Tibial nerve (tissue), 4 donors: ENCODE results near the gene CCBE1. TPM values are rescaled to one million over a fixed set of nuclear protein-coding genes. Genes with fewer than 3 reads are reported as not detected.
"Not testable (repeated sequence)": the region's sequence is repeated elsewhere in the genome, so short reads cannot be mapped to it uniquely, and the experiment has no call there.

Experiments used
- DNase-seq, 2 donors: peaks; one replicate each; pipeline ENCODE4 v3.0.0-alpha.2; 2019; ENCODE audit warnings: low spot score in 2 of 2
- H3K27ac ChIP-seq, 4 donors: fragments of 200-600 bp; sonication (generic) in 3 of 4; one replicate each; pipeline ENCODE4 v1.5.1; 2017 to 2019; ENCODE audit warnings: mild to moderate bottlenecking in 1 of 4
- H3K27me3 ChIP-seq, 2 donors: fragments of 200-600 bp; sonication (generic) in 1 of 2; one replicate each; pipeline versions ENCODE4 v1.5.1 to v1.6.0; 2017 to 2019
- H3K36me3 ChIP-seq, 3 donors: fragments of 200-600 bp; sonication (generic); one replicate each; pipeline ENCODE4 v1.5.1; 2018 to 2019
- H3K4me1 ChIP-seq, 4 donors: fragments of 200-600 bp; sonication (generic) in 3 of 4; one replicate each; pipeline ENCODE4 v1.5.1; 2017 to 2019
- H3K4me3 ChIP-seq, 4 donors: fragments of 200-600 bp; sonication (generic) in 3 of 4; one replicate each; pipeline ENCODE4 v1.5.1; 2017 to 2019; ENCODE audit warnings: mild to moderate bottlenecking in 1 of 4, moderate library complexity in 1 of 4
- H3K9me3 ChIP-seq, 4 donors: fragments of 200-600 bp; sonication (generic) in 3 of 4; one replicate each; pipeline ENCODE4 v1.5.1; 2017 to 2019
- CTCF ChIP-seq, 5 experiments: fragments of 200-600 bp in 3 of 5; fragments of 450-650 bp in 2 of 5; sonication (generic) in 3 of 5; IDR thresholded peaks; one replicate each; pipeline ENCODE4 v1.5.1; 2016 to 2019; ENCODE audit warnings: antibody characterized with exemption in 5 of 5, mild to moderate bottlenecking in 3 of 5, moderate library complexity in 2 of 5
- EP300 ChIP-seq, 2 donors: sonication (generic); formaldehyde crosslinking; IDR thresholded peaks; one replicate each; pipeline ENCODE4 v1.6.1; 2017; ENCODE audit warnings: antibody characterized with exemption in 2 of 2, mild to moderate bottlenecking in 1 of 2
- POLR2A ChIP-seq, 2 donors: fragments of 450-650 bp; IDR thresholded peaks; one replicate each; pipeline ENCODE4 v1.6.1; 2017; ENCODE audit warnings: antibody characterized with exemption in 2 of 2, mild to moderate bottlenecking in 2 of 2, moderate library complexity in 2 of 2
- WGBS, 2 donors: methylation state at CpG; one replicate each; pipeline ENCODE4 v1.1.5; 2018; 5-methylcytosine and 5-hydroxymethylcytosine counted together
- total RNA-seq, 4 donors: library from RNA; depleted of rRNA; stranded (reverse); fragments of >200 nt; gene quantifications; one replicate each; pipeline ENCODE4 v1.1.0, GENCODE V29; 2016

The CCBE1 gene
- total RNA-seq, 4 donors from 2014 or later, result 0.30 to 3.9 (median 1.3) TPM

GRCh38 chr18:59651071-59651470, 46.2 kb downstream of the CCBE1 start:
- Histone ChIP-seq H3K4me1 (no peaks in the 10 kb centered on the region), H3K36me3 (no peaks in the 10 kb centered on the region), H3K27me3 (no peaks in the 10 kb centered on the region), H3K4me3 (no peak overlapping the region), H3K27ac (no peak overlapping the region), H3K9me3 (no peaks in the 10 kb centered on the region)
- WGBS, 2 donors, result 88 to 91% methylated on average over 5 of the region's 5 CpGs
- TF ChIP-seq CTCF (IDR thresholded peaks at IDR 0.05) (no peak), POLR2A (IDR thresholded peaks at IDR 0.05) (no peak), EP300 (IDR thresholded peaks at IDR 0.05) (no peak)
- DNase-seq, result no peak

- 77 to 79% methylated on average over 11 of the region's 11 CpGs for WGBS, 2 donors
- H3K4me1 ChIP-seq, result no peaks in the 10 kb centered on the region
- no peak for TF ChIP-seq EP300 (IDR thresholded peaks at IDR 0.05)
- no peak for TF ChIP-seq POLR2A (IDR thresholded peaks at IDR 0.05)
- no peak for TF ChIP-seq CTCF (IDR thresholded peaks at IDR 0.05)
Measured at GRCh38 chr18:59650266-59650820, 46.9 kb downstream of the CCBE1 start.

GRCh38 chr18:59649591-59649990, 47.6 kb downstream of the CCBE1 start:
- Histone ChIP-seq H3K36me3 (no peaks in the 10 kb centered on the region), H3K27me3 (no peaks in the 10 kb centered on the region), H3K4me3 (no peak overlapping the region), H3K4me1 (no peaks in the 10 kb centered on the region), H3K27ac (no peak overlapping the region), H3K9me3 (no peaks in the 10 kb centered on the region)
- TF ChIP-seq EP300 (IDR thresholded peaks at IDR 0.05) (no peak), POLR2A (IDR thresholded peaks at IDR 0.05) (no peak), CTCF (IDR thresholded peaks at IDR 0.05) (no peak)
- WGBS, 2 donors, result 50 to 55% methylated on average over 1 of the region's 1 CpG
- DNase-seq, result no peak

More at GRCh38 chr18:59650266-59650820, 46.9 kb downstream of the CCBE1 start:
- Histone ChIP-seq H3K36me3 (no peaks in the 10 kb centered on the region), H3K9me3 (no peaks in the 10 kb centered on the region), H3K27ac (no peak overlapping the region), H3K27me3 (no peaks in the 10 kb centered on the region), H3K4me3 (no peak overlapping the region)
- no peak for DNase-seq

GRCh38 chr18:59648469-59648868, 48.8 kb downstream of the CCBE1 start:
- H3K27me3 ChIP-seq, H3K9me3 ChIP-seq, H3K4me3 ChIP-seq, H3K27ac ChIP-seq, H3K4me1 ChIP-seq, H3K36me3 ChIP-seq, DNase-seq: not testable (repeated sequence)
- 90 to 94% methylated on average over 10 of the region's 10 CpGs for WGBS, 2 donors

DNA sequence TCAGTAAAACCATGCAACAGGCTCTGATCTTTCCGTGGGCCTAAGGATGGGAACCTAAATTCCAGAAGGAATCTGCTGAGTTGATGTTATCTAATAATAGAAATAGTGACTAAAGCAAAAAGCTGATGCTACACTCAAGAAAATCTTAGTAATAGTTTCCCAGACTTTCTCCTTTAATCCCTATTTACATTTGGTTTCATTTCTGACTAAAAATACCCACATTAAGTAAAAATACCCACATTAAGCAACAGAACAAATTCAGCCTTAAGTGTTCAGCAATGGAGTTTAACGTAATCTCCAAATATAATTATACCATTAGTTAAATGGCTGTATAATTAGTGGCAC, 50.3 kb downstream of the CCBE1 start:
- TF ChIP-seq CTCF (IDR thresholded peaks at IDR 0.05), result no peak
- TF ChIP-seq EP300 (IDR thresholded peaks at IDR 0.05), result no peak
- TF ChIP-seq POLR2A (IDR thresholded peaks at IDR 0.05), result no peak
- no peak overlapping the region for H3K4me3 ChIP-seq
- no peak for DNase-seq
- no peaks in the 10 kb centered on the region for H3K9me3 ChIP-seq
- no peaks in the 10 kb centered on the region for H3K27me3 ChIP-seq
- H3K4me1 ChIP-seq, result no peaks in the 10 kb centered on the region
- no peak overlapping the region for H3K27ac ChIP-seq
- WGBS, 2 donors, result 48 to 52% methylated on average over 2 of the region's 2 CpGs
- no peaks in the 10 kb centered on the region for H3K36me3 ChIP-seq
